K562 (cell line): ENCODE measurements around the gene DLGAP1. TPM values are rescaled to one million over a fixed set of nuclear protein-coding genes. Genes with fewer than 3 reads are reported as not detected.

ENCODE experiments used
- ARID1B ChIP-seq: fragments of 450-650 bp; IDR thresholded peaks from 2 replicates; pipeline ENCODE4 v1.6.1; 2016; ENCODE audit warnings: antibody characterized with exemption, mild to moderate bottlenecking, inconsistent platforms
- CBX2 ChIP-seq: fragments of 200-600 bp; sonication (generic); IDR thresholded peaks from one replicate; pipeline ENCODE4 v1.6.1; 2012; ENCODE audit warnings: mild to moderate bottlenecking, low read length, inconsistent platforms; ENCODE audit not compliant: insufficient read depth, poor library complexity, severe bottlenecking
- CCAR2 ChIP-seq: fragments of 200-400 bp; formaldehyde crosslinking; IDR thresholded peaks from 2 replicates; pipeline ENCODE4 v1.6.1; 2017; ENCODE audit warnings: mild to moderate bottlenecking, low read depth, low read length
- CREB1 ChIP-seq, 2 experiments: sonication (generic) in 1 of 2; formaldehyde crosslinking in 1 of 2; IDR thresholded peaks; 2 replicates each; pipeline versions ENCODE4 v1.6.1 to v1.8.0; 2012 to 2022; ENCODE audit warnings: inconsistent platforms in 1 of 2, mild to moderate bottlenecking in 1 of 2, missing genetic modification reagents in 1 of 2, moderate library complexity in 1 of 2
- DPF2 ChIP-seq: fragments of 450-650 bp; IDR thresholded peaks from 2 replicates; pipeline ENCODE4 v1.6.1; 2016
- HDAC2 ChIP-seq: fragments of 450-650 bp; IDR thresholded peaks from 2 replicates; pipeline ENCODE4 v1.6.1; 2016; ENCODE audit warnings: mild to moderate bottlenecking
- KDM2B ChIP-seq: fragments of 250-450 bp; sonication (Bioruptor Pico); IDR thresholded peaks from 2 replicates; pipeline ENCODE4 v1.8.0; 2021; ENCODE audit warnings: mild to moderate bottlenecking, moderate library complexity
- LARP7 ChIP-seq: fragments of 450-650 bp; IDR thresholded peaks from 2 replicates; pipeline ENCODE4 v1.6.1; 2016
- PTTG1 ChIP-seq: fragments of 450-650 bp; IDR thresholded peaks from 2 replicates; pipeline ENCODE4 v1.6.1; 2016; ENCODE audit warnings: low read depth, mild to moderate bottlenecking, missing genetic modification characterization, missing compliant biosample characterization
- RAD51 ChIP-seq: fragments of 450-650 bp; IDR thresholded peaks from 2 replicates; pipeline ENCODE4 v1.7.1; 2016; ENCODE audit warnings: low read depth, mild to moderate bottlenecking, borderline replicate concordance
- SAP30 ChIP-seq: fragments of 200-600 bp; sonication (generic); IDR thresholded peaks from 2 replicates; pipeline ENCODE4 v1.6.1; 2012; ENCODE audit warnings: borderline replicate concordance, low read depth, mild to moderate bottlenecking, moderate library complexity, low read length, control low read depth, inconsistent platforms; ENCODE audit not compliant: insufficient read depth, poor library complexity, severe bottlenecking
- TAF15 ChIP-seq: fragments of 200-400 bp; formaldehyde crosslinking; IDR thresholded peaks from 2 replicates; pipeline ENCODE4 v1.6.1; 2017; ENCODE audit warnings: mild to moderate bottlenecking, low read depth, low read length, moderate library complexity
- TFAM ChIP-seq: fragments of 250-450 bp; sonication (Bioruptor Pico); conservative IDR thresholded peaks from 2 replicates; pipeline ENCODE4 v1.5.0; 2021; ENCODE audit warnings: mild to moderate bottlenecking, moderate library complexity
- THRA ChIP-seq: fragments of 450-650 bp; IDR thresholded peaks from 2 replicates; pipeline ENCODE4 v1.6.1; 2017; ENCODE audit warnings: mild to moderate bottlenecking, moderate library complexity
- U2AF1 ChIP-seq: fragments of 200-400 bp; formaldehyde crosslinking; optimal IDR thresholded peaks from 2 replicates; pipeline ENCODE3; 2017; ENCODE audit warnings: mild to moderate bottlenecking, low read depth, low read length, moderate library complexity
- ZNF561 ChIP-seq: fragments of 450-650 bp; formaldehyde crosslinking; conservative IDR thresholded peaks from 2 replicates; pipeline ENCODE4 v1.4.0; 2020; ENCODE audit warnings: mild to moderate bottlenecking, moderate library complexity
- ZNF57 ChIP-seq: fragments of 450-650 bp; formaldehyde crosslinking; IDR thresholded peaks from 2 replicates; pipeline ENCODE4 v1.4.0; 2020; ENCODE audit warnings: mild to moderate bottlenecking, moderate library complexity
- polyA plus RNA-seq, 8 experiments: library from polyadenylated mRNA; depleted of rRNA in 4 of 8; stranded (reverse) in 5 of 8; unstranded in 3 of 8; fragments of >200 nt; fragmentation: Nextera tagmentation in 2 of 8; fragmentation: Illumina TruSeq in 1 of 8; extraction: Ambion mirVana in 2 of 8; extraction: Trizol in 1 of 8; gene quantifications; 2 replicates each; pipeline versions ENCODE4 v1.2.1 to v1.2.3, GENCODE V29; 2011 to 2014; ENCODE audit warnings: inconsistent platforms in 1 of 8, missing spikeins in 1 of 8
- total RNA-seq, 7 experiments: library from RNA; depleted of rRNA in 6 of 7; stranded (reverse); fragments of >200 nt in 6 of 7; fragmentation: Illumina TruSeq in 2 of 7; extraction: Trizol in 2 of 7; gene quantifications; 2 replicates each; pipeline versions ENCODE4 v1.2.1 to v1.2.3, GENCODE V29; 2011 to 2021; ENCODE audit warnings: low replicate concordance in 1 of 7
- TF ChIP-seq, protein P1 (sequence below): fragments of 450-650 bp; IDR thresholded peaks from 2 replicates; pipeline ENCODE4 v1.7.0; 2016; ENCODE audit warnings: borderline replicate concordance
- TF ChIP-seq, protein P2 (sequence below): fragments of 250-450 bp; sonication (Bioruptor Pico); IDR thresholded peaks from 2 replicates; pipeline ENCODE4 v1.4.0; 2020

The DLGAP1 gene
- total and polyA plus RNA-seq, 9 of the 15 experiments (the other 6 are each of a cell fraction or from before 2014, with no cell fraction given): 0.04 to 0.22 (median 0.08) TPM

GRCh38 chr18:3623769-3624545 lies 831.1 kb downstream of the DLGAP1 start (continued):
- TF ChIP-seq, protein P1, sequence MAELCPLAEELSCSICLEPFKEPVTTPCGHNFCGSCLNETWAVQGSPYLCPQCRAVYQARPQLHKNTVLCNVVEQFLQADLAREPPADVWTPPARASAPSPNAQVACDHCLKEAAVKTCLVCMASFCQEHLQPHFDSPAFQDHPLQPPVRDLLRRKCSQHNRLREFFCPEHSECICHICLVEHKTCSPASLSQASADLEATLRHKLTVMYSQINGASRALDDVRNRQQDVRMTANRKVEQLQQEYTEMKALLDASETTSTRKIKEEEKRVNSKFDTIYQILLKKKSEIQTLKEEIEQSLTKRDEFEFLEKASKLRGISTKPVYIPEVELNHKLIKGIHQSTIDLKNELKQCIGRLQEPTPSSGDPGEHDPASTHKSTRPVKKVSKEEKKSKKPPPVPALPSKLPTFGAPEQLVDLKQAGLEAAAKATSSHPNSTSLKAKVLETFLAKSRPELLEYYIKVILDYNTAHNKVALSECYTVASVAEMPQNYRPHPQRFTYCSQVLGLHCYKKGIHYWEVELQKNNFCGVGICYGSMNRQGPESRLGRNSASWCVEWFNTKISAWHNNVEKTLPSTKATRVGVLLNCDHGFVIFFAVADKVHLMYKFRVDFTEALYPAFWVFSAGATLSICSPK: 0 out of 2 replicates have a peak, but pooled peaks have one; percentile 21
- no peak for TF ChIP-seq RAD51
- no peak for TF ChIP-seq U2AF1
- TF ChIP-seq CCAR2: no peak
- no peak for TF ChIP-seq DPF2
- no peak for TF ChIP-seq TFAM (CRISPR knock-in tag)
- peak; percentile 84 for TF ChIP-seq HDAC2
- 0 out of 2 replicates have a peak, but pooled peaks have one; percentile 6 for TF ChIP-seq LARP7
- TF ChIP-seq PTTG1 (tag): peak; percentile 9; the same call in 1 of the 2 replicates
- TF ChIP-seq ZNF57: peak; percentile 77; the same call in 1 of the 2 replicates
- TF ChIP-seq, protein P2, sequence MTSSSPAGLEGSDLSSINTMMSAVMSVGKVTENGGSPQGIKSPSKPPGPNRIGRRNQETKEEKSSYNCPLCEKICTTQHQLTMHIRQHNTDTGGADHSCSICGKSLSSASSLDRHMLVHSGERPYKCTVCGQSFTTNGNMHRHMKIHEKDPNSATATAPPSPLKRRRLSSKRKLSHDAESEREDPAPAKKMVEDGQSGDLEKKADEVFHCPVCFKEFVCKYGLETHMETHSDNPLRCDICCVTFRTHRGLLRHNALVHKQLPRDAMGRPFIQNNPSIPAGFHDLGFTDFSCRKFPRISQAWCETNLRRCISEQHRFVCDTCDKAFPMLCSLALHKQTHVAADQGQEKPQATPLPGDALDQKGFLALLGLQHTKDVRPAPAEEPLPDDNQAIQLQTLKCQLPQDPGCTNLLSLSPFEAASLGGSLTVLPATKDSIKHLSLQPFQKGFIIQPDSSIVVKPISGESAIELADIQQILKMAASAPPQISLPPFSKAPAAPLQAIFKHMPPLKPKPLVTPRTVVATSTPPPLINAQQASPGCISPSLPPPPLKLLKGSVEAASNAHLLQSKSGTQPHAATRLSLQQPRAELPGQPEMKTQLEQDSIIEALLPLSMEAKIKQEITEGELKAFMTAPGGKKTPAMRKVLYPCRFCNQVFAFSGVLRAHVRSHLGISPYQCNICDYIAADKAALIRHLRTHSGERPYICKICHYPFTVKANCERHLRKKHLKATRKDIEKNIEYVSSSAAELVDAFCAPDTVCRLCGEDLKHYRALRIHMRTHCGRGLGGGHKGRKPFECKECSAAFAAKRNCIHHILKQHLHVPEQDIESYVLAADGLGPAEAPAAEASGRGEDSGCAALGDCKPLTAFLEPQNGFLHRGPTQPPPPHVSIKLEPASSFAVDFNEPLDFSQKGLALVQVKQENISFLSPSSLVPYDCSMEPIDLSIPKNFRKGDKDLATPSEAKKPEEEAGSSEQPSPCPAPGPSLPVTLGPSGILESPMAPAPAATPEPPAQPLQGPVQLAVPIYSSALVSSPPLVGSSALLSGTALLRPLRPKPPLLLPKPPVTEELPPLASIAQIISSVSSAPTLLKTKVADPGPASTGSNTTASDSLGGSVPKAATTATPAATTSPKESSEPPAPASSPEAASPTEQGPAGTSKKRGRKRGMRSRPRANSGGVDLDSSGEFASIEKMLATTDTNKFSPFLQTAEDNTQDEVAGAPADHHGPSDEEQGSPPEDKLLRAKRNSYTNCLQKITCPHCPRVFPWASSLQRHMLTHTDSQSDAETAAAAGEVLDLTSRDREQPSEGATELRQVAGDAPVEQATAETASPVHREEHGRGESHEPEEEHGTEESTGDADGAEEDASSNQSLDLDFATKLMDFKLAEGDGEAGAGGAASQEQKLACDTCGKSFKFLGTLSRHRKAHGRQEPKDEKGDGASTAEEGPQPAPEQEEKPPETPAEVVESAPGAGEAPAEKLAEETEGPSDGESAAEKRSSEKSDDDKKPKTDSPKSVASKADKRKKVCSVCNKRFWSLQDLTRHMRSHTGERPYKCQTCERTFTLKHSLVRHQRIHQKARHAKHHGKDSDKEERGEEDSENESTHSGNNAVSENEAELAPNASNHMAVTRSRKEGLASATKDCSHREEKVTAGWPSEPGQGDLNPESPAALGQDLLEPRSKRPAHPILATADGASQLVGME (CRISPR knock-in tag): peak; percentile 95; the same call in 1 of the 2 replicates
- TF ChIP-seq KDM2B (CRISPR knock-in tag): peak; percentile 50; the same call in 1 of the 2 replicates
- TF ChIP-seq ZNF561: no peak; the same call in 1 of the 2 replicates
- TF ChIP-seq CREB1 (IDR thresholded peaks at IDR 0.05): peak; percentile 84
- TF ChIP-seq CREB1 (CRISPR knock-in tag; IDR thresholded peaks at IDR 0.05): no peak
- no peak for TF ChIP-seq THRA
- TF ChIP-seq TAF15: no peak
- peak; percentile 49 for TF ChIP-seq SAP30
- no peak for TF ChIP-seq ARID1B
- TF ChIP-seq CBX2: no peak
